ENCODE data around the gene XIRP2.

XIRP2 gene

GRCh38 chr2:167115541-167115940, 227.3 kb downstream of the XIRP2 start:
- TF ChIP-seq POLR2AphosphoS5 (IDR thresholded peaks at IDR 0.05; ENCODE audit: low read depth, low read length), result no peak
- no peak for TF ChIP-seq POLR2A (IDR thresholded peaks at IDR 0.05; ENCODE audit: low read depth, low read length)
- TF ChIP-seq TAF1 (IDR thresholded peaks at IDR 0.05; ENCODE audit: borderline replicate concordance, low read depth, low read length), result no peak
- DNase-seq (ENCODE audit: insufficient read length), result no peak
- no peak for FAIRE-seq

- TF ChIP-seq TAF1 (IDR thresholded peaks at IDR 0.05; ENCODE audit: borderline replicate concordance, low read depth, low read length) (no peak), POLR2AphosphoS5 (IDR thresholded peaks at IDR 0.05; ENCODE audit: low read depth, low read length) (no peak)
- DNase-seq (ENCODE audit: insufficient read length), result no peak
- no peak for FAIRE-seq
Observed at GRCh38 chr2:167122389-167122788, 234.1 kb downstream of the XIRP2 start.

GRCh38 chr2:167126165-167126564, 237.9 kb downstream of the XIRP2 start:
- FAIRE-seq, result no peak
- TF ChIP-seq POLR2AphosphoS5 (IDR thresholded peaks at IDR 0.05; ENCODE audit: low read depth, low read length) (no peak), POLR2A (IDR thresholded peaks at IDR 0.05; ENCODE audit: low read depth, low read length) (no peak), TAF1 (IDR thresholded peaks at IDR 0.05; ENCODE audit: borderline replicate concordance, low read depth, low read length) (no peak)

GRCh38 chr2:167127135-167127534, 238.9 kb downstream of the XIRP2 start:
- DNase-seq (ENCODE audit: insufficient read length) (no peak), FAIRE-seq (no peak)
- TF ChIP-seq TAF1 (IDR thresholded peaks at IDR 0.05; ENCODE audit: borderline replicate concordance, low read depth, low read length) (no peak), POLR2A (IDR thresholded peaks at IDR 0.05; ENCODE audit: low read depth, low read length) (no peak), POLR2AphosphoS5 (IDR thresholded peaks at IDR 0.05; ENCODE audit: low read depth, low read length) (no peak)

More at GRCh38 chr2:167126165-167126564, 237.9 kb downstream of the XIRP2 start:
- DNase-seq (ENCODE audit: insufficient read length), result no peak

GRCh38 chr2:167128130-167128529, 239.8 kb downstream of the XIRP2 start:
- FAIRE-seq (no peak), DNase-seq (ENCODE audit: insufficient read length) (no peak)
- TF ChIP-seq POLR2AphosphoS5 (IDR thresholded peaks at IDR 0.05; ENCODE audit: low read depth, low read length) (no peak), POLR2A (IDR thresholded peaks at IDR 0.05; ENCODE audit: low read depth, low read length) (no peak), TAF1 (IDR thresholded peaks at IDR 0.05; ENCODE audit: borderline replicate concordance, low read depth, low read length) (no peak)

GRCh38 chr2:167132066-167132465, 243.8 kb downstream of the XIRP2 start:
- TF ChIP-seq POLR2A (IDR thresholded peaks at IDR 0.05; ENCODE audit: low read depth, low read length) (no peak), TAF1 (IDR thresholded peaks at IDR 0.05; ENCODE audit: borderline replicate concordance, low read depth, low read length) (no peak), POLR2AphosphoS5 (IDR thresholded peaks at IDR 0.05; ENCODE audit: low read depth, low read length) (no peak)
- FAIRE-seq, result no peak
- no peak for DNase-seq (ENCODE audit: insufficient read length)

- no peak for TF ChIP-seq POLR2A (IDR thresholded peaks at IDR 0.05; ENCODE audit: low read depth, low read length)
- no peak for TF ChIP-seq POLR2AphosphoS5 (IDR thresholded peaks at IDR 0.05; ENCODE audit: low read depth, low read length)
- TF ChIP-seq TAF1 (IDR thresholded peaks at IDR 0.05; ENCODE audit: borderline replicate concordance, low read depth, low read length), result no peak
- DNase-seq (ENCODE audit: insufficient read length) (no peak), FAIRE-seq (no peak)
Observed at GRCh38 chr2:167132906-167133555, 244.8 kb downstream of the XIRP2 start.

GRCh38 chr2:167133614-167134013, 245.3 kb downstream of the XIRP2 start:
- FAIRE-seq (no peak), DNase-seq (ENCODE audit: insufficient read length) (no peak)
- TF ChIP-seq POLR2AphosphoS5 (IDR thresholded peaks at IDR 0.05; ENCODE audit: low read depth, low read length), result no peak
- no peak for TF ChIP-seq TAF1 (IDR thresholded peaks at IDR 0.05; ENCODE audit: borderline replicate concordance, low read depth, low read length)
- TF ChIP-seq POLR2A (IDR thresholded peaks at IDR 0.05; ENCODE audit: low read depth, low read length), result no peak

GRCh38 chr2:167134381-167135072, 246.2 kb downstream of the XIRP2 start:
- TF ChIP-seq POLR2AphosphoS5 (IDR thresholded peaks at IDR 0.05; ENCODE audit: low read depth, low read length), result no peak
- no peak for TF ChIP-seq POLR2A (IDR thresholded peaks at IDR 0.05; ENCODE audit: low read depth, low read length)
- TF ChIP-seq TAF1 (IDR thresholded peaks at IDR 0.05; ENCODE audit: borderline replicate concordance, low read depth, low read length), result no peak
- no peak for FAIRE-seq
- DNase-seq (ENCODE audit: insufficient read length), result no peak

GRCh38 chr2:167135706-167136105, 247.4 kb downstream of the XIRP2 start:
- FAIRE-seq (no peak), DNase-seq (ENCODE audit: insufficient read length) (no peak)
- no peak for TF ChIP-seq POLR2AphosphoS5 (IDR thresholded peaks at IDR 0.05; ENCODE audit: low read depth, low read length)
- TF ChIP-seq POLR2A (IDR thresholded peaks at IDR 0.05; ENCODE audit: low read depth, low read length), result no peak
- TF ChIP-seq TAF1 (IDR thresholded peaks at IDR 0.05; ENCODE audit: borderline replicate concordance, low read depth, low read length), result no peak

GRCh38 chr2:167136879-167137596, 248.8 kb downstream of the XIRP2 start:
- FAIRE-seq (no peak), DNase-seq (ENCODE audit: insufficient read length) (no peak)
- TF ChIP-seq POLR2AphosphoS5 (IDR thresholded peaks at IDR 0.05; ENCODE audit: low read depth, low read length) (no peak), POLR2A (IDR thresholded peaks at IDR 0.05; ENCODE audit: low read depth, low read length) (no peak), TAF1 (IDR thresholded peaks at IDR 0.05; ENCODE audit: borderline replicate concordance, low read depth, low read length) (no peak)

Data from GM12892 (cell line).